GM18502 (cell line): ENCODE results near the gene MYO9A.

Experiments
- ATAC-seq: cut with Tn5 transposase; IDR thresholded peaks from one replicate; pipeline ENCODE4 v1.9.1; 2021; ENCODE audit warnings: mild to moderate bottlenecking; ENCODE audit not compliant: unreplicated experiment, poor library complexity

Gene MYO9A

GRCh38 chr15:71800190-71800589 lies 317.8 kb downstream of the MYO9A start:
- no peak for ATAC-seq

- ATAC-seq: no peak
Observed at GRCh38 chr15:71798641-71799040, 319.3 kb downstream of the MYO9A start.

GRCh38 chr15:71792521-71792920 lies 325.4 kb downstream of the MYO9A start:
- no peak for ATAC-seq

GRCh38 chr15:71791975-71792374 lies 326.0 kb downstream of the MYO9A start:
- ATAC-seq: no peak

GRCh38 chr15:71790081-71790480 lies 327.9 kb downstream of the MYO9A start:
- no peak for ATAC-seq

- ATAC-seq: no peak
Observed at GRCh38 chr15:71789616-71790015, 328.3 kb downstream of the MYO9A start.

GRCh38 chr15:71788646-71789579 lies 329.0 kb downstream of the MYO9A start:
- ATAC-seq: no peak

GRCh38 chr15:71786673-71787072 lies 331.3 kb downstream of the MYO9A start:
- no peak for ATAC-seq

GRCh38 chr15:71785996-71786395 lies 332.0 kb downstream of the MYO9A start:
- ATAC-seq: no peak

GRCh38 chr15:71784719-71785118 lies 333.2 kb downstream of the MYO9A start:
- no peak for ATAC-seq

- no peak for ATAC-seq
Observed at GRCh38 chr15:71782422-71783165, 335.4 kb downstream of the MYO9A start.

- ATAC-seq: no peak
Observed at GRCh38 chr15:71781965-71782265, 336.0 kb downstream of the MYO9A start.

- ATAC-seq: peak; percentile 65
Observed at GRCh38 chr15:71781179-71781964, 336.6 kb downstream of the MYO9A start.

GRCh38 chr15:71780115-71780976 lies 337.6 kb downstream of the MYO9A start:
- no peak for ATAC-seq

- no peak for ATAC-seq
Observed at GRCh38 chr15:71779073-71779797, 338.7 kb downstream of the MYO9A start.

- ATAC-seq: no peak
Observed at GRCh38 chr15:71777216-71777943, 340.6 kb downstream of the MYO9A start.

GRCh38 chr15:71776304-71776703 lies 341.6 kb downstream of the MYO9A start:
- no peak for ATAC-seq

GRCh38 chr15:71775856-71776255 lies 342.1 kb downstream of the MYO9A start:
- ATAC-seq: no peak
